HG03159 (cell line): ENCODE results near the gene POU6F2.

Experiments
- ATAC-seq: cut with Tn5 transposase; IDR thresholded peaks from one replicate; pipeline ENCODE4 v1.9.1; 2021; ENCODE audit warnings: mild to moderate bottlenecking, moderate library complexity; ENCODE audit not compliant: unreplicated experiment

Gene POU6F2

DNA sequence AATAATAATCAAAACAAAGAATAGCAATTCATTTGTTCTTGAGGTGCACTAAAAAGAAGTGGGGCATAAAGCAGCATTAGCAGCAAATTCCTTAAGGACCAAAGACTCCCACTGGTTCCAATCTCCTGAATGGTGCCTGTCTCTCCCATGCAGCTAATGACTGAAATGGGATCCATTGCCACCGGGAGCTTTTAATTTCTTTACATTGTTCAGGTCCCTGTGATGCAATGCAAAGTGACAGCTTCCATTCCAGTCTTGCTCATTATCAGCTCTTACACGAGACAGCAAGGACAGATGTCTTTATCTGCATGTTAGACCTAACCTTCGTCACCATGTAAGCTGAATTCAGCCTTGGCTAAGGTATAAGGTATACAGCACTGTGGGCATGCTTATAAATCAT is 148.1 kb downstream of the POU6F2 start:
- ATAC-seq: no peak

DNA sequence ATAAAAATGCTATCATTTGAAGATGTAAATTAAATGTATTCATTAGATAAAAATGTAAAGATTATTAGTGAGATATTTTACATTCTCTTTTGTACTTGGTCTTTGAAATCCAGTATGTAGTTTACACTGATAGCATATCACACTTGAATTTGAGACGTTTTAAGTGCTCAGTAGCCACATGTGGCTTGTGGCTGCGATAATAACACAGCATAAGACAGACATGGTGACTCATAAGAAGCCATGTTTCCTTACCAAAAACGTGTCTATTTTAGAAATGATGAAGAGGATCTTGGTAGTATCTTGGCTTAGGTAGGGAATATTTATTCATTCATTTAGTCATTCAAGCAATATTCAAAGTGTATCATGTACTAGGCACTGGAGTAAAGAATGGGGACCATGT is 149.3 kb downstream of the POU6F2 start:
- no peak for ATAC-seq

DNA sequence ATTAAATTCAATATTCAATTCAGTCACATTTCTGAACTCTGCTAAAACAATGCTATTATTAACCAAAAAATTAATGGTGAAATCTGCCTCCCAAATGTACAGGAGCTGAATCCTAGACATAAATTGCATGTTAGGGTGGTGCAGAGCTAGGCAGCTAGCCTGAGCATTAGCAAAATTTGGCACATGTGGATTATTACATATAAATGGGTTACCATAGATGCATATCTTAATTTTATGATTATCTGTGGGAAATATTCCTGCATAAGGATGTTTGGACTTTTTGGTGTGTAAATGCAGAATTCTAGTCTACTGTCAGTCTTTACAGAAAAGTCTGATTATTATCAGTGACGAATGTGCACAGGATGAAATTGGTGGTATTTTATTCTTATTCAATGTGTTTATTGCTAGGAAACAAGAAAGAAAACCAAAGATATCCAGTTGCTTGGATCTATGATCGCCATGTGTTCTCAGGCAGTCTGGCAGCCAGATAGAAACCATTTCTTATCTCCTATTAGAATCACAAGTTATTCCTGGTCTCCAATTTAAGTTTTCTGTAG is 150.7 kb downstream of the POU6F2 start:
- ATAC-seq: no peak

DNA sequence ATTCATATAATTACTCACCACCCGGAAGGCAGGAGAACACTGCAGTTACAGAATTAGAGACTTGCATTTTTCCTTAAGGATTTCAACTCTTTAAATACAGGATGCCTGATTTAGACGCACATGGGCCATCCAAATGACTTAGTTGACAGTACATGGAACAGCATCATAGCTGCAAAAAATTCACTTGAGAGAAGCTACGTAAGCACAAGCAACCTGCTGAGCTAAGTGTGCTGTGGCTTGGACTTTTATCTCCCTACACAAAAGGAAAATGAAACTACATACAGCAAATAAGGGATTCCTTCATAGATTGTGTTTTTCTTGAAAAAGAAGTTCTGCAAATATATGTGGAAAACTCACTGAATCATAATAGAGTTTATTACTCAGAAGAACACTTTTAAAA is 152.6 kb downstream of the POU6F2 start:
- ATAC-seq: no peak

DNA sequence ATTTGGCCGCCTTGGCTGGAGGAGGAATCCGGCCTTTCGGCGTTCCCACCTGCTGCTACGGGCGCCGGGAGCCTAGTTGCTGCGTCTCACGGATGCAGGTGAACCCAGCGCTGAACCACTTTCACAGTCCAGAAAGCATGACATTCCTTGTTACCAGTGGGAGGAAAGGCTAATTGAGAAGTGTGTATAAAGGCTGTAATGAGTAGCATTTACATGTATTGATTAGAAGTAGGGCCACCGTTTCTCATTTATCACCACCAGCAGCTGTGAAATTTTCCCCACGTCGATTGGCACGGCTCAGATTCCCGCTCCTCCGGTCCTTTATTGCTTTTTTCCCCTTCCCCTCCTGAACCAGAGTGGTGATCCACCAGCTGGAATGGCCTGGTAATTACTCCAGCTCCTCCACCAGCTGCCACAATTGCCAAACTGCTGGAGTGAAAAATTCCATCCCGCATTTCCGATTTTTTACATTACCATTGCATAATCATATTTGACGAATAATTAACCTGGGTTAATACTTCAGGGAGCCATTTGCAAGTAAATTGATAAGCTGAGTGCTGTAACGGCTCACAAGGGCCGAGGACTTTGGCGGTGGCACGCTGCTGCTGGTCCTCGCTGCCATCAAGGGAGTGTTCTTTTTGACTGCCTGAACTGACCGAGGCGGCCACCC is 153.3 kb downstream of the POU6F2 start:
- ATAC-seq: no peak

DNA sequence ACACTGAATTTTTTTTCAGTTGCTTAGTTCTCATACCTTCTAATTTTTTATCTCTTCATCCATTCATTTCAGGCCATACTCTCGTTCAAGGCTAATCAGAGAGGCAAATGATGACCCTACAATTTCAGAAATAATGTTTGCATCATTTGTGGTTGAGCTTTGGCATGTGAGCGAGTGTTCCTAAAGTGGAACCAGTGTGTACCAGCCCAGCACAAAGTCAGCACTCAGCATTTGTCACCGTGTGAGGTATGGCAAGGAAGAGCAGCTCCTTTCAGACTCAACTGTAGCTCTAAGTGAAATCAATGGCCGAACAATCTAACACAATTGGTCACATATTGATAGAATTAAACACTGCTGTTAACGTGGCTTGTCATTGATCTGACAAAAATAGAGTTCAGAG is 154.6 kb downstream of the POU6F2 start:
- ATAC-seq: no peak

DNA sequence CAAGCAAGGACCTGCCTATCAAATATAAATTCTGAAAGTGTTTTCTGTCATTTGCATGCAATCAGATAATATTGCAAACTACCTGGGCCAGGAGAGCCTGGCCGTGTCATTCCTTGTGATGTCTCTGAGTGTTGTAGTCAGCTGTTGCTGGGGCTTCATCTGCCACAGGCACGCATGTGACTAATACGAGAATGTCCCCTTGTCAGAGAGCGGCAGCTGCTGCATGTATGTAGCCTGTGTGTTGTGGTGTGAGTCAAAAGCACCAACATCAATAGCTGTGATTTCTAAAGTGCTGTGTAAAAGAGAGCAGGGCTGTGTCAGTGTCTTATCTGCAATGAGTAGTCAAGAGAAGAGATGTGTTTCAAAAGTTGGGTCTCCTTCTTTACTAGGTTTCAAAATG is 155.4 kb downstream of the POU6F2 start:
- ATAC-seq: no peak

DNA sequence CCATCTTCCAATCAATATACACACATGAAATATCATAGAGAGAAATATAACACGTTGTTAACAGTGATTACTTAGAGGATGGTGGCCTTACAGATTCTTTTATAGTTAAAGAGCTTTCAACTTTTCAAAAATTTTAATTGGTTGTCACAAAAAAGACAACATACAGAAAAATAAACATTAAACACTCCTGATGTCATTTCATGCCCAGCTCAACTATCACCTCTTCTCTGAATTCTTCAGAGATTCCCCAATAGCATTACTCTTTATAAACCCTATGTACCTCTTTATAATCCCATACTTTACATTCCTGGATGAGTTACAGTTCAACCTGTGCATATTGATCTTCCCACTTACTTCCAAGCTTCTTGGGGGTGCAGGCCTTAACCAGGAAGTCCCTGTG is 159.8 kb downstream of the POU6F2 start:
- no peak for ATAC-seq

DNA sequence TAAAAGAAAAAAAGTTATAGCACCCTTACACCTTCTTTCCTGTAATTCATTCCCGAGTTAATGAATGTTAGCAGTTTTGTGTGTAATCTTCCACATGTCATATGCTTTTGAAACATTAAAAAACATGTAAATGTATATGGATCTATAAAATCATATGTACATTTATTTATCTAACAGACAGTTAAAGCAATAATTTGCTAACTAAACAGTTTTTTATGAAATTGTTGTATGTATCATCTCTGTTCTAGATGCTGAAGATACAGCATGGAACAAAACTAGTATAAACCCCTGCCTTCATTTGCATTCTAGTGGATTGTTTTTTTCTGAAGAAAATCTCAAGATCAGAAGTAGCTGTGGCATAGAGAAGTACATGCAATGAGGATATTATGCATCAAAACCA is 165.0 kb downstream of the POU6F2 start:
- no peak for ATAC-seq

DNA sequence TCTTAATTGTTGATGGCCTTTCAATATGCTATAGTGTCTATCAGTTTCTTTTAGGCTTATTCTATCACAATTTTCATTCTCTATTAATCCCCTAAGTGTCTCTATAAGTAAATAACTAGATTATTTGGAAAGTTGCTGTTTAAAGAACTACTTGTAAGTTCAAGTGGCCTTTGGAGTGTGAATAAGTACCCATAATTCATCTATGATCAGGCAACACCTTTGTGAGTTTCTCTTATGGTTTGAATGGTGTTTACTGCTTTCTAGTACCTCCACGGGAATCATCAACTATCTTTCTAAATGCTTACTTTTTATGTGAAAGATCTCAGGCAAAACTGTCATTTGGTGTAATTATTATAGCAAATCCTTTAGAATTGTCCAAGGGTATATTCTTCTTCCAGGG is 166.7 kb downstream of the POU6F2 start:
- ATAC-seq: no peak

DNA sequence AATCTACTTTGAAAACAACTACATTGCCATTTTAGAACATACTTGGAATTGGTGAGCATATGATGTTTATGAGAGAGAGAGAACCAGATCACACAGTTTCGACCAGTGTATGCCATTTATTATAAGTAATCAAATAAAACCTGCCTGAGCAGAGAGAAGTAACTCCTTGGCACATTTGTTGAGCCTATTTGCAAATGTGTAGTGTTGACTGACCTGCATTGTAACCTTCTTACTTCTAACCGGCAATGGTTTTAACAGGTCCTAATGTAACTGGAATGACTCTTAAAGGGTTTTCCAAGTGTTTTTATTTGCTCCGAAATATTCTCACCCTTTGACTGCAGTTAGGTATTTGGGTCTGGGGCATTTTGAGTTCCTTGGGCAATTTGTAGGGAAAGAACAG is 167.6 kb downstream of the POU6F2 start:
- no peak for ATAC-seq

DNA sequence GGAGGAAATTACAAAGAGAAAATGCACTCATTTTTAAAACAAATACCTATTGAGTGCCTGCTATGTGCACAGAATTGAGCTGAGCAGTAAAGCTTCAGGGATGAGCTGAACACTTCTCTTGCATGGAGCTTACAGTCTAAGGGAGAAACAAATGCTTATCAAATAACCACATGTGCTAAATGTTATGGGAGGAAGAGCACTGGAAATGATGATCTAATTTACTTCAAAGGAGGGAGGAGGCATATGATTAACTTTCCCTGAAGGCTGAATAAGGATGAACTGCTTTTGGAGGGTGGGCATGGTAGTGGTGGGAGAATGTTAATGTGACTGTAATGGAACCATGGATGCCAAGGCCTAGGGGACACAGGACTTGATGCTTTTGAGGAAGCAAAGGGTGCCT is 168.2 kb downstream of the POU6F2 start:
- ATAC-seq: no peak

DNA sequence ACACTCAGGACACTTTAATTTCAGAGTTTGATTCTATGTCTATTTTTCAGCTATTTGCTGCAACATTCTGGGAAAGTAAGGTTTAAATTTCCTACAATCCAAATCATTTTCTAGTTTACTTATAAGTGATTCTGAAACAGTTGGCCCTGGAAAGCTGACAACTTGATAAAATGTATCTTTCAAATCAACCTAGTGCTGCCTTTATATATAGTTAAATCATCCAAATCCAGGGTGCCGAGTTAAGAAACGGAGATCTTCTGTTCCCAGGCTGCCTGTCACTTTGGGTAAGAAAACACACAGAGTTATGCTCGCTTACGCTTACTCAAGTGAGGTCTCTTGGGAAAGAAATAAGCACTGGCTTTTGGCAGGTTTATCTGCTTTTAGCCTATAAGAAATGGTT is 175.0 kb downstream of the POU6F2 start:
- no peak for ATAC-seq

DNA sequence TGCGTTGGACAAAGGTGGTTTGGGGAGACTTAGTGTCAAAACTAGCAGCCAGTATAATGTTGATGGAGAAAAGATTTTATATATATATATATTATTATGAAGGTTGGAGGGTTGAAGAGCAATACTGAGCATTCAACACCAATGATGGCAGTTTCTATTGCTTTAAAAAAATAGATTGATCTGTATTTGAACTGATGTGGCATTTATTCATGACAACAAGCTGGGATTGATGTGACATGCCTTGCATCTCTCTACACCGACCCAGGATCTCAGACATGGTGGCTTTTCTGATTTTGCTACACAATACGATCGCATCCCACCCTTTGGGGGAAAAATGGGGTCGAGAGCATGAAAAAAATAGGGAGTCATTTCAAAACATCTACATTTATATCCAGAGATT is 175.4 kb downstream of the POU6F2 start:
- ATAC-seq: no peak

DNA sequence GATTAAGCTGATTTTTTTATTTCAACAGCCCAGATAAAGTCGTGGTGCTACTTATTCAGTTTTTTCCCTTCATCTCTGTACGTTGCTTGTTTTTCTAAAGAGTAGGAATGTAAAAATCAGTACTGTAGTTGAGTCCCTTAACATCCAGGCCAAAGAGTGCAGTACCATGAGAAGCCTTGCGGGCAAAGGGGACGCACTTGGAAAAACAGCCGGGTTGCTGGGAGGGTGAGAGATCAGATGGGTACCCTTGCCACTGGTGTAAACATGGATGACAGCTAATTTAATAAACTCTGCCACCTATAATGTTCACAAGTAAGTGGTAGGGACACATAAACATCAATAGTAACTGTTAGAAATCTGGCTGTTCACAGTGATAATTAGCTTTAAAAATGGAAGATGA is 175.9 kb downstream of the POU6F2 start:
- ATAC-seq: no peak

DNA sequence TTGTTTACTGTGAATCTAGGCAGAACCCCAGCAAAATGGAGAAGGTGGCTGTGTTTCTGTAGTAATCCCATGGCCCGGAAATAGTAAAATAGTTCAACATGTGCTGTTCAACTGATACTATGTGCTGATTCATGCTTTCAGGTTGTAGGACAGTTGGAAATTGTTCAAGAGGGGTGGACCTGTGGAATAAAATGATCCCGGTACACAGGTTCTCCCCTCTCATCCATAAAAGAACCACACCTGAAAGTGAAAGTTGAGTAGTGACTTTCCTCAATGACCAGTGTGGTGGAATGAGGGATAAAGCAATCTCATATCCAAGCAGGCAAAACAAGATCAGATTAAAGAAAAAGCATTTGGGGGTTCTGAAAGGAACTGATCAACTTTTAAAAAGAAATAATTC is 177.1 kb downstream of the POU6F2 start:
- no peak for ATAC-seq

DNA sequence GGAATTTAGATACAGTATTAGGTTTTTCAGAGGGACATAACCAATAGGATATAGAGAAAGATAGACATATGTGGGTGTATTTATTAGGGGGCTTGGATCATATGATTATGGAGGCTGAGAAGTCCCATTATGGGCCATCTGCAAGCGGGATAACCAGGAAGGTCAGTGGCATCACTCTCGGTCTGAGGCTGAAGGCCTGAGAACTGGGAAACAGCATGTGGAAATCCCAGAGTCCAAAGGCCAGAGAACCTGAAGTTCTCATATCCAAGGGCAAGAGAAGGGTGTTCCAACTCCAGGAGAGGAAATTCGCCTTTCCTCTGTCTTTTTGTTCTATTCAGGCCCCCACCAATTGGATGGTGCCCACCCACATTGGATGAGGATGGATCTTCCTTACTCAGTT is 180.7 kb downstream of the POU6F2 start:
- no peak for ATAC-seq

DNA sequence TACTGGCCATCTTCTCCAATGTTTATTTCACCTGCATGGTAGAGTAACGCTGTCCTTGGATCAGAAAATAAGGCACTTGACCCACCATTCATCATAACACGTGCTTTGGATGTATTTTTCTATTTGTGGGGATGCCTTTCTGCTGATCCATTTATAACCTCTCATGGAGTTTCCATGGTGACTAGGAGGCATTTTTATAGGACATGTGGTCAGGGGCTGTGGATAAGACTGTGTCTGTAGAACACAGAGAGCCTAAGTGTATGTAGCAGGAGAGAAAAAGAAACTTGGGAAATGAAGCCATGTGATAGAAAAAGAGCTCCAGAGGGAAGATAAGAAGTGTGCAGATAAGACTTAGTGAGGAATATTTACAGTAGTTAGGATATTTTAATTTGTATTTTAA is 184.2 kb downstream of the POU6F2 start:
- ATAC-seq: no peak

DNA sequence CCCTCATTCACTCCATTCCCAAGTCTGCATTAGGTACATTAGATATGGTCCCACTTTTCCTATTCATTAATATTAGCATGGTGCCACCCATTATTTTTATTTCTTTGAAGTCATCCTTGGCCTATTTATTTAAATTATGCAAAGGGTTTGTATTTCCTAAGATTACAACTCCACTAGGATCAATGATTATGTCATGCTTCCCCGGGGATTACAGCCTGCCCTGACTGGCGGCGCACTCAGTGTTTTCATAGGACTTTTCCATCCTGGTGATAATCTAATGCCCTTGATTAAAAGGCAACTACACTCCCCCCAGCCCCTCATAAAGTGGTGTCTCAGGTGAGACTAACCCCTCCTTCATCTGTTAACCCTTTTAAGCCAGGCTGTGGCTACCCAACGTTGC is 187.2 kb downstream of the POU6F2 start:
- no peak for ATAC-seq

DNA sequence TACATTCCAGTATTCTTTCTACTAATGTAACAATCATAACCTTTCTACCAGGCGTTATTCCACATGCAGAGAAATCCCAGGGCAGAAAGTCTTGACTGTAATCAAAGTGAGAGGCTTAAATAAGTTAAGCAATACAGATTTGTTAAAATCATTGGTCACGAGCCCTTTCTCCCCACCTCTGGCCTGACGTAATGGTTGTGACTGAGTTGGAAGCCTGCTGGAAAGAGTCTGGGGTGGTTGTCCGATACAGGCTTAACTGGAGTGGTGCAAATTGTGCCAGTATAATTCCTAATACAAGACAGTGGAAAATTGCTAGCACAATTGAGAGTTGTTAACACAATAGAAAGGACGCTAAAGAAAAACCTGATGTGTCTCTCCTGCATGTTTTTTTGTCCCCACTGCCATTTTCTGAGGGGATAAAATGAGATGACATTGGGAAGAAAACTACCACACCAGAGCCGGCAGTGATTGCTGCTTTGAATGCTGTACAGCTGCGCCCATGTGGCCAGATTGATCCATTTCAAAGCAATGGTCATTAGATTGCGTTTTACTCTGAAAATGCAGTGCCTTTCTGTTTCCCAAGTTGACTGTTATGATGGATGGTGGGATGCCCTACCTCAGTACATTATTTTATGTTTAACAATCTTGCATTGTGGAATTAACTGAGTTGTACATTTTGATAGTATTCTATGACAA is 190.8 kb downstream of the POU6F2 start:
- ATAC-seq: no peak

DNA sequence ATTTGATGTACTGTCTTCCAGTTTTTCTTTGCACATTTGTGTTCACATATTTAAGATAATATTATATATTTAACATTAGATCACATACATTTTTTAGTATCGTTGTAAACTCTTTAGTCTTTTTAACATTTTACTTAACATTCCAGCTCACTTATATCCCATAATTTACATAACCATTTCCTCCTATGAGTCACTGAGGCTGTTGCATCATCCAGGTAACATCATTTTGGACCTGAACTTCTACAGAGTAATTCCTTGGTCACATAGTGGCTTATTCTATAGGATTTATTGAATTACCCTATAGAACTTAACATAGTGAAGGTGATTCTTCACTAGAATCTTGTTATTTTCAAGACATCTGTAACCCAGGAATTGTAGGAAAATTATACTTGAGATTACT is 194.4 kb downstream of the POU6F2 start:
- no peak for ATAC-seq

DNA sequence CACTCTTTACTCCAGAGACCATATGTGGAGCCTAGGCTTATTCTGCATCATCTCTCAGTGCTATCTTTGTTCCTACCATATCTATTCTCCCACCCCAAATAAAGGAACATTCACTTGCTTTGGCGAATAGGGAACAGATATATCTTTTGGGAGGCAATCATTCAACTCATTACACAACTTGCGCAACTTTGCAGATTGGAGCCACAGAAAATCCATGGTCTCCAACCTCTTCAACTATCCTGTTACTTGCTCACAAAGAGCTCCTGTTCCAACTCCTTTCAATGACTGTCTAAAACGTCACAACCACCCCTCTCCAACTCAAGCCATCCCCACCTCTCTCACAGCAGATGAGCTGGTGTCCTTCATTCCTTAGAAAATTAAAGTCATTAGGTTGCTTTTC is 203.7 kb downstream of the POU6F2 start:
- ATAC-seq: no peak

DNA sequence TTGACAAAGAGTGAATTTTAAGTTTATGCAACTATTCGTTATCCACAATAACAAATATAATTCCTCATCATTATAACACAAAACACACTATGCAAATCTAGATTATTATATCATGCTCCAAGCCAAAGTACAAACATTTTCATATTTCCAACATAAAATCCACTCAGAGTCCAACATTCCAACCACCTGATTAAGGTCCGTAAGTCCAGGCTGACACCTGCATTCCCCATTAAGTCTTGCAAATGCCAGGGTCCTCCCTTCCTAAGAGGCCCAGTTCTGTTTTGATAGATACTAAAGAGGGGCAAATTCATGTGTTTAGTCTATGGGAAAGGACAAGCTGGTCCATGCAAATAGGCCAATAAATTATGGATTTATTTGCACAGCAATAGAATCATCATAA is 206.1 kb downstream of the POU6F2 start:
- no peak for ATAC-seq
